A673 (cell line): ENCODE results near the gene FOXP2. TPM values are rescaled to one million over a fixed set of nuclear protein-coding genes. Genes with fewer than 3 reads are reported as not detected.
A peak's percentile ranks its signal among the peaks of the same experiment; 100 is the strongest.

Experiments used
- BruUV-seq: library from RNA; stranded (reverse); fragments of 400-500 nt; replicated peaks from 2 replicates; lab custom pipeline; 2021; lab: Mats Ljungman, UMichigan
- CTCF ChIA-PET: fragments of 300-600 bp; sonication (Branson Sonifier 250); formaldehyde crosslinking; loops from one replicate; lab custom pipeline; 2022; ENCODE audit warnings: antibody characterized with exemption; lab: Charles Lee
- POLR2A ChIA-PET: fragments of 300-600 bp; sonication (Branson Sonifier 250); formaldehyde crosslinking; loops from one replicate; lab custom pipeline; 2022; ENCODE audit warnings: antibody characterized with exemption; ENCODE audit not compliant: low non-redundant PET; lab: Charles Lee
- DNase-seq: peaks from one replicate; pipeline ENCODE4 v3.0.0-alpha.2; 2015; ENCODE audit warnings: low spot score
- H3K27ac ChIP-seq: fragments of 200-600 bp; sonication (generic); 2 replicates; pipeline ENCODE4 v1.5.1; 2016; ENCODE audit warnings: mixed run types, low read depth, mild to moderate bottlenecking, mixed read lengths, antibody characterized with exemption, low read length; ENCODE audit not compliant: poor library complexity, severe bottlenecking
- H3K27me3 ChIP-seq: fragments of 200-600 bp; sonication (generic); replicated peaks from 2 replicates; pipeline ENCODE4 v1.6.1; 2017; ENCODE audit warnings: mixed run types, low read depth, mild to moderate bottlenecking, mixed read lengths, antibody characterized with exemption, low read length; ENCODE audit not compliant: insufficient read depth, poor library complexity
- H3K36me3 ChIP-seq: fragments of 200-600 bp; sonication (generic); 2 replicates; pipeline ENCODE4 v1.6.1; 2016; ENCODE audit warnings: mixed run types, mild to moderate bottlenecking, mixed read lengths, antibody characterized with exemption, low read length; ENCODE audit not compliant: insufficient read depth, poor library complexity, severe bottlenecking
- H3K4me1 ChIP-seq: fragments of 200-600 bp; sonication (generic); 2 replicates; pipeline ENCODE4 v1.6.1; 2017; ENCODE audit warnings: mixed run types, mild to moderate bottlenecking, mixed read lengths, antibody characterized with exemption, low read length; ENCODE audit not compliant: insufficient read depth, poor library complexity, severe bottlenecking
- H3K4me3 ChIP-seq: fragments of 200-600 bp; sonication (generic); 2 replicates; pipeline ENCODE4 v1.5.1; 2016; ENCODE audit warnings: low read depth, mixed run types, mild to moderate bottlenecking, mixed read lengths, low read length; ENCODE audit not compliant: poor library complexity, severe bottlenecking
- H3K9me3 ChIP-seq: fragments of 200-600 bp; sonication (generic); 2 replicates; pipeline ENCODE4 v1.6.1; 2016; ENCODE audit warnings: mixed run types, low read depth, mild to moderate bottlenecking, mixed read lengths, antibody characterized with exemption, low read length; ENCODE audit not compliant: poor library complexity, severe bottlenecking
- CTCF ChIP-seq: fragments of 300-800, 200-600 bp; sonication (generic); conservative IDR thresholded peaks from 2 replicates; pipeline ENCODE4 v1.5.1; 2017; ENCODE audit warnings: low read depth, mild to moderate bottlenecking, antibody characterized with exemption, low read length, moderate library complexity, mixed read lengths
- EZH2 ChIP-seq: fragments of 200-600 bp; sonication (generic); IDR thresholded peaks from 2 replicates; pipeline ENCODE4 v1.6.1; 2017; ENCODE audit warnings: borderline replicate concordance, low read depth, mild to moderate bottlenecking, mixed read lengths, antibody characterized with exemption, low read length; ENCODE audit not compliant: poor library complexity, severe bottlenecking
- intact Hi-C: fragments of 100-400 bp; cut with micrococcal nuclease; formaldehyde crosslinking; loops from one replicate; pipeline ENCODE4 v1.10.0; 2022; ENCODE audit not compliant: unreplicated experiment
- total RNA-seq: library from RNA; stranded (reverse); gene quantifications from 2 replicates; pipeline ENCODE4 v1.2.3, GENCODE V29; 2021

FOXP2 gene
- total RNA-seq, 1 experiment from 2014 or later: not detected

- Histone ChIP-seq H3K27me3 (peaks cover 3% of the 10 kb centered on the region), H3K9me3 (no peaks in the 10 kb centered on the region), H3K4me3 (no peak overlapping the region), H3K27ac (no peak overlapping the region), H3K36me3 (no peaks in the 10 kb centered on the region), H3K4me1 (no peaks in the 10 kb centered on the region)
- TF ChIP-seq CTCF (no peak), EZH2 (no peak)
- POLR2A ChIA-PET: no interaction called here
- intact Hi-C loops: no loop called here
- DNase-seq: no peak
- CTCF ChIA-PET: no interaction called here
- no TSS peak for BruUV-seq
Measured at GRCh38 chr7:114695182-114695581, 280.6 kb downstream of the FOXP2 start.

GRCh38 chr7:114700247-114700928 lies 285.8 kb downstream of the FOXP2 start:
- POLR2A ChIA-PET: no interaction called here
- no peak for DNase-seq
- H3K4me3 ChIP-seq: no peak overlapping the region
- no peaks in the 10 kb centered on the region for H3K36me3 ChIP-seq
- H3K27ac ChIP-seq: no peak overlapping the region
- no peaks in the 10 kb centered on the region for H3K9me3 ChIP-seq
- H3K27me3 ChIP-seq: no peaks in the 10 kb centered on the region
- H3K4me1 ChIP-seq: no peaks in the 10 kb centered on the region
- no TSS peak for BruUV-seq
- TF ChIP-seq EZH2 (no peak), CTCF (no peak)
- CTCF ChIA-PET: no interaction called here
- intact Hi-C loops: no loop called here

- no TSS peak for BruUV-seq
Measured at GRCh38 chr7:114703677-114704076, 289.1 kb downstream of the FOXP2 start.

More at GRCh38 chr7:114703677-114704076, 289.1 kb downstream of the FOXP2 start:
- Histone ChIP-seq H3K27ac (no peak overlapping the region), H3K27me3 (no peaks in the 10 kb centered on the region), H3K4me3 (no peak overlapping the region), H3K9me3 (no peaks in the 10 kb centered on the region), H3K36me3 (no peaks in the 10 kb centered on the region), H3K4me1 (no peaks in the 10 kb centered on the region)
- CTCF ChIA-PET: no interaction called here
- intact Hi-C loops: no loop called here
- TF ChIP-seq CTCF: no peak
- no peak for TF ChIP-seq EZH2
- POLR2A ChIA-PET: no interaction called here
- peak; percentile 7 for DNase-seq
